Stimulated activated CD4-positive, alpha-beta T cell treated with anti-CD3 and anti-CD28 coated beads, Interleukin-1b, Interleukin-23, amount 100 ng/mL, for 4 hours (primary cell): ENCODE data around the gene CC2D2A.
"Not testable (repeated sequence)": the region's sequence is repeated elsewhere in the genome, so short reads cannot be mapped to it uniquely, and the experiment has no call there.

Experiments
- DNase-seq, 2 donors: peaks; one replicate each; pipeline ENCODE4 v3.0.0-alpha.2; 2020; ENCODE audit warnings: low read depth in 2 of 2

Gene CC2D2A

DNA sequence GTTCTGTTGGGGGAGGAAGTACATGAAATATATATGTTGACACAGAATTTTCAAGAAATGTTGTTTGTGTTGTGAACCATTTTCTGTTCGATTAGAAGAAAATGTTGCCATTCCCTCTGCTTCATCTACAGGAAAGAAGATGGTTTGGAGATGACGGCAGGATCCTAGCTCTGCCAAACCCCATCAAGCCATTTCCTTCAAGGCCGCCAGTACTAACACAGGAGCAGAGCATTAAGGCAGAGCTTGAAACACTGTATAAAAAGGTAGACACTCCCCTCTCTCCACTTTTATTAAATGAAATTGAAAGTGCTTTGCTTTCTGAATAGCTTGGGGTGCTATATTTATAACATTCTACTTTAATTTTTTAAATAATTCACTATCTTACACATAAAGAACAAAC, 46.8 kb downstream of the CC2D2A start:
- no peak for DNase-seq

DNA sequence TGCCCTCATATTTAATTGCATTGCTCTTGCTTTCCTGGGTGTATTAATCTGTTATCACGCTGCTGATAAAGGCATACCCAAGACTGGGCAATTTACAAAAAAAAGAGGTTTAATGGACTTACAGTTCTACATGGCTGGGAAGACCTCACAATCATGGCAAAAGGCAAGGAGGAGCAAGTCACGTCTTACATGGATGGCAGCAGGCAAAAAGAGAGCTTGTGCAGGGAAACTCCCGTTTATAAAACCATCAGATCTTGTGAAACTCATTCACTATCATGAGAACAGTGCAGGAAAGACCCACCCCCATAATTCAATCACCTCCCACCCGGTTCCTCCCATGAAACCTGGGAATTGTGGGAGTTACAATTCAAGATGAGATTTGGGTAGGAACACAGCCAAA, 48.0 kb downstream of the CC2D2A start:
- not testable (repeated sequence) for DNase-seq

DNA sequence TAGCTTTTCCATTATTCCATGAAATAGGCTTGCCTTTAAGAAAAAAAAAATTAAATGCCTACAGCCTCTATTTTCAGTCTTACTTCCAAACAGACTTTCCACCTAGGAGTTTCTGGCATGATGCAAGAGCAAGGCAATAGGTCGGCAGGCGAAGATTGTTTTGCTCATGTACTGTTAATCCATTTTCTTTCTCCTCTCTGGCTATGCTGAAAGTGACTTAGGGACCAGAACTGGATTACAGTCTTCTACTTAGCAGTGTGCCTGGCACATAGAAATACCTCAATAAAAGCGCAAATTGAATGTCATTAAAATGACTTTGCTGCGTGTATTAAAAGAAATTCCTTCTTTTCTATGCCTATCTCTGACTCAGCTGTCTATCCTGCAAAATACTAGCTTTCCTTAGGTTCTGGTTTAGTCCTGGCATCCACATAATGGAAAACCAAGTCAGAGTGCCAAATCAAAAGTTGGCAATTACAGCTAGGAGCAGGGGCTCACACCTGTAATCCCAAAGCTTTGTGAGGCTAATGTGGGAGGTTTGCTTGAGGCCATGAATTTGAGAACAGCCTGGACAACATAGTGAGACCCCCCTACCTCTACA, 51.9 kb downstream of the CC2D2A start:
- DNase-seq = no peak

DNA sequence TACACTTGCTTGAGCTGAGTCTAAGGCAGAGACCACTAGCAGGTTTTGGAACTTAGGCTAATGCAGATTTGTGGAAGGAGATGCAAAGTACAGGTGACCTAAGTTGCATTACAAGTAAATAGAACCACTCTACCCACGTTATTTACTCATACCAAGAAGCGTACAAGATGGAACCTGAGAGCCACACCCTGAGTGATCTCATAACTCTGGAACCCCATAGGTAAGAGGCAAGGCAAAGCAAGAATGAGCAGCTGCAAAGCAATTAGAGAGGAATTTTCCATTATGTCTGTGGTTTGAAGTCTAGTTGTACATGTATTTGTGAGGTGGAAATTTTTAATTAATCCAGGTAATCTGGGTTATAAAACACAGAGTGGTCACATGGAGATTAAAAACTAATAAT, 55.4 kb downstream of the CC2D2A start:
- DNase-seq = no peak

DNA sequence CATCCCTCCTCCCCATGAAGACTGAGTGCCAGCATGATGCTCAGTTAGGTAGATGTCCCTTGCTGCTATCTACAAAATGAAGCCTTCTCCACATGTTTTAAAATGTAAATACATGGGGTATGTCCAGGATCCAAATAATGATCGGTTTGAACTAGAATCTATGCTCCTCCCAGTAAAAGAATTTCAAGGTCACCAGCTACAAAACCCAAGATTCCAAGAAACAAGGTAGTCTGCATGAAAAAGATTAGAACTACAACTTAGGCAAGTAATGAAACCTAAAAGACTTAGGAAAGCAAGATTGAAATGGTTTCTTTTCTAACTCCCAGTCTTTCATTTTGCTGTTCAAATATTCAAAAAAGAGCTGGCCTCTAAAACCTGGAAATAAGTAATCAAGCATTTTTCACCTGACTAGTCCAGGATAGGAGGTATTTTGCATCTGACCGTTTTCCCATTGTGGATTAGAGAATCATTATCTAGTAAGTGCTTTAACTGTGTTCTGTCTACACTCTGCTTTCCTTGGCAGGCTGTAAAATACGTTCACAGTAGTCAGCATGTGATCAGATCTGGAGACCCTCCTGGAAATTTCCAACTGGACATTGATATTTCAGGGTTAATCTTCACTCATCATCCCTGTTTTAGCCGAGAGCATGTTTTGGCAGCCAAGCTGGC, 57.4 kb downstream of the CC2D2A start:
- DNase-seq = no peak

DNA sequence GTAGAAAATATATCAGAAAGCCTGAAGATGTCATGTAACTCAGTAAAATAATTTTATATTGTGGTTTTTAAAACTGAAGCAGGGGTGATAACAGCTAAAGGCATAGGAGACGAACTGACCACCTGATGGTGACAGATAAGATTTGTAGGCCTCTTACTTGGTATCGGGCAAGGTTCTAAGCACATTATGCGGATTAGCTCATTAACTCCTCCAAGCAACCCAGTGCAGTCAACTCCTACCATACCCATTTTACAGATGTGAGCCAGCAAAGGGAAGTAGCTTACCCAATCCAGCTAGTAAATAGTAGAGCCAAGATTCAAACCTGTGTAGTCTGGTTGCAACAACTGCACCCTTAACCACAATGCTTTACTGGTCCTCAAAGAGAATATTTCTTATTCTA, 62.1 kb downstream of the CC2D2A start:
- DNase-seq = no peak

DNA sequence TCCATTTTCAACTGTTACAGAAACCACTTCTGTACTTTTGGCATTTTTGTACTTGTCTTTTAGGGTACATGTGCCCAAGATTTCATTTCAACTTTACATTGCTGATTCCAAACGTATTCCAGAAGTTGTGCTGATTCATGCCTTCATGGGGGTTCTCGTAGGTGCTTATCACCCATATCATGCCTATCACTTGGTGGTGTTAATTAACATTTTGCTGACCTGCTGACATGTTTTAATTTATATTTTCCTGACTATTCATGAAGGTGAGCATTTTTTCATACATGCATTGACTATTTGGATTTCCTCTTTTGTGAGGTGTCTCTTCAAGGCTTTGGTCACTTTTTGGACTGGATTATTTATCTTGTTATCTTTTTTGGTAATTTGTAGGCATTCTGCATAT, 64.1 kb downstream of the CC2D2A start:
- no peak for DNase-seq

DNA sequence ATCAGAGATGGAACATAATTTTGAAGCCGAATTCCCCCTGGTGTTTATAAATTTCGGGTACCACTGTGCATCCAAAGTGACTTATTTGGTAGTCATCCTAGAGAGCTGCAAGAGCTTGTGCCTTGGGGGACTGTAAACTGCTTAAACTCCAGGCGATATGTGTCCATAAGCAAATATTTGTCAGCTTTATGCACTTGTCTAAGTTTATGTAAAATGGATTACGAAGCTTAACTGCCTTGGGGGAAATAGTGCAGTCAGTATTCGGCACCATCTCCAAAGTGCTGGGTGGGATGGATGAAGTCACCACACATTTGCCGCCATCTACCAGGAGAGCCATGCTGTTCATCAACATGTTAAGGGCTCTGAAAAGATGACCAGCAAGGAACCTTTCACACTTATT, 65.9 kb downstream of the CC2D2A start:
- no peak for DNase-seq

DNA sequence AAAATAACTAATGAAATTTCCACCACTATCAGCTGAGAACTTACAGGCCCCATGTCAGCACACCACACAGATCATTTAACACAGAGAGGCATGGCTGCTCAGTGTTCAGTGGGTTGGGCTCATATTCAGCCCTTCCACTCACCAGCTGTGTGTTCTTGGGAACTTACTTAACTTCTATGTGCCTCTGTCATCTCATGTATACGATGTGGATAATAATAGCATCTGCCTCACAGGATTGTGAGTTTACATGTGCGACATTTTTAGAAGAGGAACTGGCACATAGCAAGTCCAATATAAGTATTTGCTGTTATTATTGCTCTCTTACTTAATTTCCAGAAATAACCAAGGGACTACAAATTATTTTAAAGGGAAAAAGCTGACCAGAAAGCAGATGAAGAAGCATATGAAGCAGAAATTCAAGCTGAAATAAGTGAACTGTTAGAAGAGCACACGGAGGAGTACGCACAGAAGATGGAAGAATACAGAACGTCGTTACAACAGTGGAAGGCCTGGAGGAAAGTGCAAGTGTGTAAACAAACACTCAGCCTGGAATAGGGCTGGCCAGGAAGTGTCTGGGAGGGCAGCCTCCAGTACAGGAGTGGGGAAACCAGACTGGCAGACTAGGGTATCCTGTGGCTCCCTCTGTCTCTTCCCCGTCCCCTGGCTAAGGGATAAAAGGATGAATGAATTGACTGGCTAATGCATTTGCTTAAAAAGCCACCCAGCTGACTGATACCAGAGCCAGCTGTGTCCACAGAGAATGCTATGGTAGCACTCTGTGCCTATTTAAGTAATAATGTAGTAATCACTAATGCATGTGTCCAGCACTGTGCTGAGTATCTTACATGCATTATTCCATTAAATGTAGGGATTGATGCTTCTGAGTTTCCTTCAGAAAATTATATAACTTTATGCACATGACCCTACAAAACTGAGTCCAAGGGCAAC, 67.1 kb downstream of the CC2D2A start:
- DNase-seq = no peak

DNA sequence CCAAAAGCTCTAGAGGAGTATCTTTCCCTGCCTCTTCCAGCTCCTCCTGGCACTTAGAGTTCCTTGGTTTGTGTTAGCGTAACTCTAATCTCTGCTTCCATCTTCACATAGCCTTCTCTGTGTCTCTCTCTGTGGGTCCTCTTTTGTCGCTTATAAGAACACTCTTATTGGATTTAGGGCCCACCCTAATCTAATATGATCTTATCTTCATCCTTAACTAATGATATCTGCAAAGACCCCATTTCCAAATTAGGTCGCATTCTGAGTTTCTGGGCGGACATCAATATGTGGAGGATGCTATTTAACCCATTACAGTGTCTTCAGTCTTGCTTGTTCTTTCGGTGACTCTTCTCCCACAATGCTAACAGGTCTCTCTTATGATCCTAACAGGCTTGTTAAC, 72.3 kb downstream of the CC2D2A start:
- DNase-seq = no peak

DNA sequence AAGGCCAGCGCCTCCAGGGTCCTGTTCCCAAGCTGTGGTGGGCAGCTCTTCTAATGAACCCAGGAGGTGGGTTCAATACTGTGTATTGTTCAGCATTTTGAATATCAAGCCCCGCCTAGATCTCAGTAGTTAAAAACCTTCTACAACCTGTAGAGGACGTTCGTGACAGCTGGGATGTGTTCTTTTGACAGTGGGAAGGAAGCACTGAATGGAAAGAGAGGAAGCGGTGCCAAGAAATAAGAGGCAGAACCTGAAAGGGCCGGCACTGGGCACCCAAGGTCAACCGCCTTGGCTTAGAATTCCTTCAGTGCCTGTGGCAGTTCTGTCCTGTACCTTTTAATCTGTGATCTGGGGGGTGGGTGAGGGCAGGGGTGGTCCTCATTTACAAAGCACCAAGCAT, 73.1 kb downstream of the CC2D2A start:
- no peak for DNase-seq

DNA sequence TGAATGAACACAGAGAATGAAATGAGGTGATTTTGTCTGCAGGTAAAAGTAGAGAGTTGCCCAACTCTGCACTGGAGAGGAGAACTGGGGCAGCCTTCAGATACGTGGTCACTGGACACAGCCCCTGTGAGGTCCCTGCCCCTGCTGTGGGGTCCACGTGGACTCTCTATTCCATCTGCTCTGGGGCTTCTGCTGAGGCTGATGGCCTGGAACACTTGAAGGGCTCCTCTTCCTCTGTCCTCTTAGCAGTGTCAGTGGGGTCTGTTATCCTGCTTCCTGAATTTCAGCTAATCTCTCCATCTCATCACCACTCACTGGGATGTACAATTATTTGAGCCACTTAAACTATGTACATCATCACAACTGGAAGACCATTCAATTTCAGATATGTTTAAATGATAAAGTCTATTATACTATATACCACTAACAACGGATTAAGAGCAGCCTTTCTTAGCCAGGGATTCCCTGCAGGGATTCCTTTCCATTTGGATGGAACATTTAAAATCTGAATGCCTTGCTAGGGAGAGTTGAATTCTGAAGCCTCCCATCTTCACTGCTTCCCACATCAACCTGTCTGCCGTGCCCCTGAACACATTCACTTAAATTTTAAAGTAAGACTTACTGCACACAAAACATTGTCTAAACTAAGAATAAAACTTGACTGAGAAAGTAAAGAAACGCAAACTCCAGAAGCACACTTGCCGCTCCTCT, 74.0 kb downstream of the CC2D2A start:
- DNase-seq = no peak

DNA sequence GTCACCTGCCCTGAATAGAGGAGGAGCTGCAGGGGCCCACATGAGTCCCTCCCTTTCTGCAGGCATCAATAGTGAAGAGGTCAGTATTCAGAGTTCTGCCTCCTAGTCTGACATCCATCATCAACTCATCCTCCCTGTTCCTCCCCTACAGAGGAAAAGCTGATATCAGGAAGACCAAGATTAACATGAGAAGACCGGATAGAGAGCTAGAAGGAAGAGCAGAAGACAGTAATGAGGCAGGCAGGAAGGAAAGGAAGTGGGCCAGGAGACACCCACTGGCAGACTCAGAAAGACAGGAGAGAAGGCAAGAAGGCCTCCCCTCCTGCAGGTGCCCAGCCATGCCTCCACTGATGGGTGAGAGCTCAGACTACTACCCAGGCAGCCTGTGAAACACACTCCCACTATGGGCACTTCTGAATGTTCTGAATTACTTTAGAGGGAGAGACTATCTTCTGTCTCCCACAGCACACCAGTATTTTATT, 74.6 kb downstream of the CC2D2A start:
- DNase-seq = no peak

DNA sequence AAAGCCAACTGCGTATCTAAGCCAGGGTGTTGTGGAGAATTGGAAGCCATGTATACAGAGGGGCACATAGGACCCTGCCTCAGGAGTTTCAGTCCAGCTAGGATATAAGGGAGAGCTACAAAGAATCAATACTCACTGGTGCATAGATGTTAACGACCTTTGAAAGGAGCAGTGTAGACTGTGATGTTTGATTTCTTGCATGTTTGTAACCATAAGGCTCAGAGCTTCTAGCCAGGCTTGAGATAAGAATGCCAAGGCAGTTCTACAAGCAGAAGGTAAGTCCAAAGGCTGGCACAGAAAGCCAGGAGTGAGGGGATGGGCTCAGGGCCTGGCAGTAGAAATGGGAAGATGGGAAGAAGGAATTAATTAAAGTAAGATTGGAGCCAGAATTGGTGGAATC, 75.7 kb downstream of the CC2D2A start:
- DNase-seq = no peak

DNA sequence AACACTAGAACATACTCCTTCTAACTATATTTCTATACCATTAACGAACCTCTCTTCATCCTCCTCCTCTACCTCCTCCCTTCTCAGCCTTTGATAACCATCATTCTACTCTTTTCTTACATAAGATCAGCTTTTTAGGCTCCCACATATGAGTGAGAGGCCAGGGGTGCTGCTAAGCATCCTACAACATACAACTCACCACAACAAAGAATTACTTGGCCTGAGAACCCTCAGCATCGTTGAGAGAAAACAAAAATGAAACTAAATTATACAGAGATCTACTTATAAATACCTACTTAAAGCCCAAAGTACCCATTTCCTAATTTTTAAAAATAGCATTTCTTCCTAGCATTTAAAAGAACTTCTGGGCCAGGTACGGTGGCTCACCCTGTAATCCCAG, 77.7 kb downstream of the CC2D2A start:
- DNase-seq = no peak

DNA sequence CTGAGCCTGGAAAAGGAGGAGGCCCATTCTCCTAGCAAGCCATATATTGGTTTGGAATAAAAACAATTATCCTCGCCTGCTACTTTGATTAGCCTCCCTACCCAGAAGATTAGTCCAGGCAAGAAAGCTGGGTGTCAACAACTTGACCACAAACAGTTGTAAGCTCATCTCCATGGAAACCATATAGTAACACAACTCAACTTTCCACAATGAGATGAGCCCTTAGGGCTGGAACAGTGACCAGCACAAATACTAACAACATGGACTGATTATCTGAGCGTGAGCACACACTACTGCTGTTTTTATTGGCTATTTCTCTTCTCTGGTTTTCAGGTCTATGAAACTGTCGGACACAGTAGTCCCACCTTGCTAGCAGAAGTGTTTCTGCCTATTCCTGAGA, 80.8 kb downstream of the CC2D2A start:
- DNase-seq = no peak

DNA sequence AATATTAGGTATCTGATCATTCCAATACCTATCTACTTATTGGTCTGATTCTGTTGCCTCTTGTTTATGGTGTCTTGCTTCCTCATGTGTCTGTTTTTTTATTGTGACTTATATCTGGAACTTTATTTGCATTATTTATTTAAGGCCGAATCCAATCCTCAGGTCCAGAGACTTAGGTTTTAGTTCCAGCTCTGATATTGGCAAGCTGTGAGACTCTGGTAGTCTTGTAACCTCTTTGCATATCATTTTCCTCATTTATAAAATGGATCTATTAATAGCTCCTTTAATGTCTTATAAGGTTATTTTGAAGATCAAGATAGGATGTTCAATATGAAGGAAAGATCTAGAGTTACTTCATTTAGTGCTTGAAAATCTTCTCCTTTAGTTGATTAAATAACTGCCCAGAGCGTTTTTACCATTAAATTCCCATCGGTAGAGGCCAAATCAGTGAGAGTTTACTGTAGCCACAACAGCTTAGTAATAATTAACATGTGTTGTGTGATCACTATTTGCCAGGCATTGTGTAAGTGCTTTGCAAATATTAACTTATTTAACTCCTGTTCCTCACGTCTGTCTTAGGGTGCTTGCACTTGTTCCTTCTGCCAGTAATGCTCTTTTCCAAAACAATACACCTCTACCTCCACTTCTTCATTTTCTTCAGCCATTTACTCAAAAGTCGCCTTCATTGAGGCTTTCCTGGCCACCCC, 82.2 kb downstream of the CC2D2A start:
- DNase-seq = no peak

DNA sequence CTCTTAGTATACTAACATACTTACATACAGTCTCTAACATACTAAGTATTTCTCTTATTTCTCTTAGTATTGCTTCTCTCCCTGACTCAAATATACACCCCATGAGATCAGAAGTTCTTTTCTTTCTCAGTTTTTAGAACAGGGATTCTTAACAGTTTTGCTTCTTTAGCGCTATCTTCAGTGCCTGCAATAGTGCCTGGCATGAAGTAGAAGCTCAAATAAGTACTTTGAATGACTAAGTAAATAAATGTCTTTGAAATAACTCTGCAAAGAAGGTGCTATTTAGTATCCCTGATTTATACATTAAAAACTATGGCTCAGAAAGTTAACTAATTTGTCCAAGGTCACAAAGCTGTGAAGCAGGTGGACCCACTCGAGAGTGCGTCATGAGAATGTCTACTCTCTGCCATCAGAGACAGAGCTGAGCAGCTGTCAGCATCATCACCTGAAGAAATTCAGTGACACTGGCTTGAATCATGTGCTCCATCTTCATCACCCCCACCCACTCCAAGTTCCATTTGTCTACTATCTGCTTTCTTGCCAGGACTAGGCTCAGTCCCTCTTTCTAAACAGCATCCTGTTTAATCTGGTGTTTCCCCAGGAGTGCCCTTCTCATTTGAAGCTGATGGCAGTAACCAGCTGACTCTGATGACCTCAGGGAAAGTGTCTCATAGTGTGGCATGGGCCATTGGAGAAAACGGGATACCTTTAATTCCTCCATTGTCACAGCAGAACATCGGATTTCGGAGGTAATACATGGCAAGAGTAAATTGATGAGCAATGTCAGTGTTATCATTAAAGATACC, 83.1 kb downstream of the CC2D2A start:
- DNase-seq = no peak

DNA sequence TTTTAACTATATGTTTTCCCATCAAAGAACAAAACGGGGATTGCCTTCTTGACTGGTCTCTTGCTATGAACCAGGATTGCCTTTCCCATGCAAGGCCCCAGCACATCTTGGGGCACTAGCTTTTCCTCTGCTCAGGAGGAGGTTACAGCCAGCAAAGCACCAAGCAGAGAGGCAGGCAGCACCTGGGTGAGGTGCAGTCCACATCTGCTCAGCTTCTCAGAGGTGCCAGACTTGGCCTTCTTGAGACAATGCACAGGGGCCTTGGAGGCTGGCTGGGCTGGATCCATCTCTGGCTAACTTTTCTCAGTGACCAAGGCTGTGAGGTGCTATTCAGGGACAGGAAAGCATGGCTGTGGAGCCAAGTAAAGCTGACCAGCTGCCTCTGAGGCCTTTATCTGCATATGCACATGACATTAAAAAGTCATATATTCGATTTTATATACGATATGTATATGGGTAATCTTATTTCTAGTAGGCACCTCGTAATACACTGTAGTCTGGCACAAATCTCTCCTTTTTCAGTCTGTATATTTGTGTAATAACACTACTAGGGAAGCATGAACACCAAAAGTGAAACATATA, 86.9 kb downstream of the CC2D2A start:
- DNase-seq = no peak
